NCI-H446 treated with DMSO at 0.1 percent for 48 hours (cell line): ENCODE data around the gene OTUD5.

ENCODE experiments used
- DNase-seq: peaks from one replicate; lab custom pipeline; 2025; lab: John Stamatoyannopoulos, UW

The OTUD5 gene

GRCh38 chrX:48972220-48973164, 15.1 kb upstream of the OTUD5 start:
- no peak for DNase-seq

GRCh38 chrX:48971249-48972219, 14.1 kb upstream of the OTUD5 start, which contains the start of gene KCND1:
Gene KCND1 (minus strand): TSS chrX:48971844. CDS start chrX:48970271, 1,573 bp downstream.
- DNase-seq: no peak

GRCh38 chrX:48969471-48969870, 12.1 kb upstream of the OTUD5 start:
- DNase-seq: no peak

- DNase-seq: no peak
These were observed 11.0 kb upstream of the OTUD5 start for GRCh38 chrX:48968377-48968776.

- DNase-seq: no peak
These were observed 9.6 kb upstream of the OTUD5 start for GRCh38 chrX:48966796-48967579.

GRCh38 chrX:48965959-48966358, 8.6 kb upstream of the OTUD5 start:
- DNase-seq: no peak

- no peak for DNase-seq
These were observed 4.2 kb upstream of the OTUD5 start for GRCh38 chrX:48961585-48962091.

- DNase-seq: no peak
These were observed 2.9 kb upstream of the OTUD5 start for GRCh38 chrX:48960291-48960690.

- DNase-seq: no peak
These were observed 1.3 kb upstream of the OTUD5 start for GRCh38 chrX:48958635-48959094.

GRCh38 chrX:48957827-48958634, 624 bp upstream of the OTUD5 start:
- peak; percentile 96 for DNase-seq

- DNase-seq: no peak
These were observed 536 bp downstream of the OTUD5 start for GRCh38 chrX:48956728-48957414.

- no peak for DNase-seq
These were observed 8.8 kb downstream of the OTUD5 start for GRCh38 chrX:48948589-48948988.

GRCh38 chrX:48945517-48946348, 11.7 kb downstream of the OTUD5 start:
- no peak for DNase-seq

- no peak for DNase-seq
These were observed 14.5 kb downstream of the OTUD5 start for GRCh38 chrX:48942895-48943294.

GRCh38 chrX:48940404-48940955, 16.9 kb downstream of the OTUD5 start:
- no peak for DNase-seq

GRCh38 chrX:48939524-48940228, 17.7 kb downstream of the OTUD5 start:
- DNase-seq: no peak

GRCh38 chrX:48938721-48939425, 18.5 kb downstream of the OTUD5 start:
- no peak for DNase-seq
